SK-N-SH treated with all-trans-retinoic acid at 6 μM for 48 hours (cell line): ENCODE data around the gene VPS35L.
A peak's percentile ranks its signal among the peaks of the same experiment; 100 is the strongest.

Source experiments
- ATAC-seq: fragments of 200-7000 bp; cut with Tn5 transposase; 3 replicates; pipeline ENCODE4 v1.9.1; 2020; ENCODE audit warnings: mild to moderate bottlenecking, moderate library complexity
- CSDC2 ChIP-seq: fragments of 250-450 bp; sonication (Bioruptor Pico); IDR thresholded peaks from 2 replicates; pipeline ENCODE4 v1.5.0; 2020; ENCODE audit warnings: mild to moderate bottlenecking, moderate library complexity
- CSRNP3 ChIP-seq: fragments of 250-450 bp; sonication (Bioruptor Pico); IDR thresholded peaks from 2 replicates; pipeline ENCODE4 v1.5.1; 2021; ENCODE audit warnings: mild to moderate bottlenecking, moderate library complexity
- ESRRG ChIP-seq: fragments of 250-450 bp; sonication (Bioruptor Pico); IDR thresholded peaks from 2 replicates; pipeline ENCODE4 v1.6.1; 2021; ENCODE audit warnings: mild to moderate bottlenecking
- ISL1 ChIP-seq: fragments of 250-450 bp; sonication (Bioruptor Pico); IDR thresholded peaks from 2 replicates; pipeline ENCODE4 v2.1.2; 2022; ENCODE audit warnings: mild to moderate bottlenecking, moderate library complexity
- RARB ChIP-seq: fragments of 250-450 bp; sonication (Bioruptor Pico); IDR thresholded peaks from 2 replicates; pipeline ENCODE4 v1.8.0; 2021; ENCODE audit warnings: mild to moderate bottlenecking, moderate library complexity
- SNAI2 ChIP-seq: fragments of 250-450 bp; sonication (Bioruptor Pico); IDR thresholded peaks from 2 replicates; pipeline ENCODE4 v1.5.0; 2020; ENCODE audit warnings: mild to moderate bottlenecking, moderate library complexity
- TSHZ2 ChIP-seq: fragments of 250-450 bp; sonication (Bioruptor Pico); IDR thresholded peaks from 2 replicates; pipeline ENCODE4 v1.5.0; 2020; ENCODE audit warnings: mild to moderate bottlenecking, moderate library complexity
- ZC3H10 ChIP-seq: fragments of 250-450 bp; sonication (Bioruptor Pico); IDR thresholded peaks from 2 replicates; pipeline ENCODE4 v1.5.1; 2021; ENCODE audit warnings: mild to moderate bottlenecking, moderate library complexity
- ZNF565 ChIP-seq: fragments of 450-650 bp; formaldehyde crosslinking; conservative IDR thresholded peaks from 2 replicates; pipeline ENCODE4 v1.5.0; 2020; ENCODE audit warnings: low read depth, mild to moderate bottlenecking, moderate library complexity
- TF ChIP-seq, protein P1 (sequence below): fragments of 250-450 bp; sonication (Bioruptor Pico); IDR thresholded peaks from 2 replicates; pipeline ENCODE4 v1.8.0; 2021; ENCODE audit warnings: low read depth, mild to moderate bottlenecking, moderate library complexity, borderline replicate concordance
- TF ChIP-seq, protein P2 (sequence below): fragments of 250-450 bp; sonication (Bioruptor Pico); IDR thresholded peaks from 2 replicates; pipeline ENCODE4 v1.5.1; 2020; ENCODE audit warnings: low read depth, mild to moderate bottlenecking, moderate library complexity
- TF ChIP-seq, protein P3 (sequence below): fragments of 250-450 bp; sonication (Bioruptor Pico); IDR thresholded peaks from 2 replicates; pipeline ENCODE4 v1.8.0; 2020; ENCODE audit warnings: mild to moderate bottlenecking, moderate library complexity, borderline replicate concordance

Gene VPS35L

DNA sequence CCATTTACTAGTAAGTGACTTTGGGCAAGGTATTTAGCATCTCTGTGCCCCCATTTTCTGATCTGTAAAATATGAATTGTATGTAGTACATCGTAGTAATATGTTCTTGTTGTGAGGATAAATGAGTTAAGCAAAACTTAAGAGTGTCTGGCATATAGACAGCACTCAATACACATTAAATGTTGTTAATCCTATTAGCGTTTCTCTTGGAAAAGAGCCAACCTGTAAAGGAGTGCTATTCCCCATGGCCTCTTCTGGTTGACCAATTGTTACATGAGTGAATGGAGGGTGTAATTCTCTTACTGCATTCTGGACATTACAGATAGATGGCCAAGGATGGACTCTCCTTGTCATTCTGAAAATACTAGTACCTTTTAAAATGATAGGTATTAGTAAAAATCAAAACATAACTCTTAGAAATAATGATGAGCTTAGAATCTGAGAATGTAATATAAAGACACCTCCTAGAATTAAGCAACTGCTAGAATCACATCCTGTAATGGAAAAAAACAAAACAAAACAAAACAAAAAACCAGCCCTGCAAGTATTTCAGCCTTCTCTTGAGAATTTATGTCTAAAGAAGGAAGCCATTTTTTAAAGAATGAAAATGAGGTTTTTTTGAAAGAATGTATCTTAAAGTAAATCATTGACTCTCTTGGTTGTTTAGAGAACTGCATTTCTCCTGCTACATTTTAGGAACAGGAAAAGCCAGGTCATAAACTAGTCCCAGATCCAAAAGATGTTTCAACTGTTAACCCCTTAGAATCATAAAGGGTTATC lies 193.1 kb downstream of the VPS35L start:
- ATAC-seq, result no peak

DNA sequence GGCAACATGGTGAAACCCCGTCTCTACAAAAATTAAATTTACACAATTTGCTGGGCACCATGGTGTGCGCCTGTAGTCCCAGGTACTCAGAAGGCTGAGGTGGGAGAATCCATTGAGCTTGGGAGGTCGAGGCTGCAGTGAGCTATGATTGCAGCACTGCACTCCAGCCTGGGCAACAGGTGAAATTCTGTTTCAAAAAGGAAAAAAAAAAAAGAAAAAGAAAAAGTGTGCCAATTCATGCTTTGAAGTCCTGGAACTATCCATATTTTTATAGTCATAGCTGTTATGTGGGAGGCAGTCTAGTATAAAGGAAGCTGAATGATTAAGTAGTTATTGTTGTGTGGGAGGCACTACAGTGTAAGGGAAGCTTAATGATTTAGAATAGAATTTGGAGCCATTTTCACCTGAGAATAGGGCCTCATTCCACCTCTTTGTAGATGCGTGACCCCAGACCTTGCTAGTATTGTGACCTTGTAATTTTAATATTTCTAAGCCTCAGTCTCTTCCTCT lies 194.1 kb downstream of the VPS35L start:
- TF ChIP-seq, protein P1, sequence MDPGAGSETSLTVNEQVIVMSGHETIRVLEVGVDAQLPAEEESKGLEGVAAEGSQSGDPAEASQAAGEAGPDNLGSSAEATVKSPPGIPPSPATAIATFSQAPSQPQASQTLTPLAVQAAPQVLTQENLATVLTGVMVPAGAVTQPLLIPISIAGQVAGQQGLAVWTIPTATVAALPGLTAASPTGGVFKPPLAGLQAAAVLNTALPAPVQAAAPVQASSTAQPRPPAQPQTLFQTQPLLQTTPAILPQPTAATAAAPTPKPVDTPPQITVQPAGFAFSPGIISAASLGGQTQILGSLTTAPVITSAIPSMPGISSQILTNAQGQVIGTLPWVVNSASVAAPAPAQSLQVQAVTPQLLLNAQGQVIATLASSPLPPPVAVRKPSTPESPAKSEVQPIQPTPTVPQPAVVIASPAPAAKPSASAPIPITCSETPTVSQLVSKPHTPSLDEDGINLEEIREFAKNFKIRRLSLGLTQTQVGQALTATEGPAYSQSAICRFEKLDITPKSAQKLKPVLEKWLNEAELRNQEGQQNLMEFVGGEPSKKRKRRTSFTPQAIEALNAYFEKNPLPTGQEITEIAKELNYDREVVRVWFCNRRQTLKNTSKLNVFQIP, result no peak
- TF ChIP-seq ISL1 (CRISPR knock-in tag) (no peak), TSHZ2 (no peak), ZC3H10 (CRISPR knock-in tag) (no peak), CSDC2 (no peak), SNAI2 (CRISPR knock-in tag) (no peak), ESRRG (CRISPR knock-in tag) (no peak), CSRNP3 (CRISPR knock-in tag) (no peak), ZNF565 (CRISPR knock-in tag) (no peak), RARB (CRISPR knock-in tag) (no peak)
- TF ChIP-seq, protein P2, sequence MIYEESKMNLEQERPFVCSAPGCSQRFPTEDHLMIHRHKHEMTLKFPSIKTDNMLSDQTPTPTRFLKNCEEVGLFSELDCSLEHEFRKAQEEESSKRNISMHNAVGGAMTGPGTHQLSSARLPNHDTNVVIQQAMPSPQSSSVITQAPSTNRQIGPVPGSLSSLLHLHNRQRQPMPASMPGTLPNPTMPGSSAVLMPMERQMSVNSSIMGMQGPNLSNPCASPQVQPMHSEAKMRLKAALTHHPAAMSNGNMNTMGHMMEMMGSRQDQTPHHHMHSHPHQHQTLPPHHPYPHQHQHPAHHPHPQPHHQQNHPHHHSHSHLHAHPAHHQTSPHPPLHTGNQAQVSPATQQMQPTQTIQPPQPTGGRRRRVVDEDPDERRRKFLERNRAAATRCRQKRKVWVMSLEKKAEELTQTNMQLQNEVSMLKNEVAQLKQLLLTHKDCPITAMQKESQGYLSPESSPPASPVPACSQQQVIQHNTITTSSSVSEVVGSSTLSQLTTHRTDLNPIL, result no peak
- TF ChIP-seq, protein P3, sequence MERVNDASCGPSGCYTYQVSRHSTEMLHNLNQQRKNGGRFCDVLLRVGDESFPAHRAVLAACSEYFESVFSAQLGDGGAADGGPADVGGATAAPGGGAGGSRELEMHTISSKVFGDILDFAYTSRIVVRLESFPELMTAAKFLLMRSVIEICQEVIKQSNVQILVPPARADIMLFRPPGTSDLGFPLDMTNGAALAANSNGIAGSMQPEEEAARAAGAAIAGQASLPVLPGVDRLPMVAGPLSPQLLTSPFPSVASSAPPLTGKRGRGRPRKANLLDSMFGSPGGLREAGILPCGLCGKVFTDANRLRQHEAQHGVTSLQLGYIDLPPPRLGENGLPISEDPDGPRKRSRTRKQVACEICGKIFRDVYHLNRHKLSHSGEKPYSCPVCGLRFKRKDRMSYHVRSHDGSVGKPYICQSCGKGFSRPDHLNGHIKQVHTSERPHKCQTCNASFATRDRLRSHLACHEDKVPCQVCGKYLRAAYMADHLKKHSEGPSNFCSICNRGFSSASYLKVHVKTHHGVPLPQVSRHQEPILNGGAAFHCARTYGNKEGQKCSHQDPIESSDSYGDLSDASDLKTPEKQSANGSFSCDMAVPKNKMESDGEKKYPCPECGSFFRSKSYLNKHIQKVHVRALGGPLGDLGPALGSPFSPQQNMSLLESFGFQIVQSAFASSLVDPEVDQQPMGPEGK (CRISPR knock-in tag), result no peak
- no peak for ATAC-seq

More for the DNA sequence above, 193.1 kb downstream of the VPS35L start:
- TF ChIP-seq ISL1 (CRISPR knock-in tag), result peak; percentile 69
- no peak for TF ChIP-seq ZC3H10 (CRISPR knock-in tag)
